Keratinocyte (primary cell): Measurements from ENCODE around the gene SRPK2. TPM values are rescaled to one million over a fixed set of nuclear protein-coding genes. Genes with fewer than 3 reads are reported as not detected.

Experiments used
- DNase-seq: peaks from one replicate; pipeline ENCODE4 v3.0.0-alpha.2; 2011; ENCODE audit warnings: low read depth, missing footprints, low spot score
- FAIRE-seq: peaks from 2 replicates; lab custom pipeline; 2011; peaks lifted over from hg19 to GRCh38; lab: Jason Lieb, UNC
- H2AFZ ChIP-seq: 2 replicates; pipeline ENCODE4 v1.6.0; 2012; ENCODE audit warnings: low read length, control low read depth, inconsistent platforms; ENCODE audit not compliant: control insufficient read depth
- H3K27ac ChIP-seq: 2 replicates; pipeline ENCODE4 v1.5.1; 2011; ENCODE audit warnings: low read length; ENCODE audit not compliant: control insufficient read depth, insufficient read depth
- H3K27me3 ChIP-seq: 3 replicates; pipeline ENCODE4 v1.6.0; 2011; ENCODE audit warnings: low read length; ENCODE audit not compliant: control insufficient read depth, insufficient read depth; ENCODE audit errors: extremely low read depth
- H3K36me3 ChIP-seq, 2 experiments: 2 replicates in 1 of 2; 3 replicates in 1 of 2; pipeline ENCODE4 v1.5.1; 2011; ENCODE audit warnings: low read length in 2 of 2, mild to moderate bottlenecking in 1 of 2; ENCODE audit not compliant: control insufficient read depth in 2 of 2, insufficient read depth in 2 of 2; ENCODE audit errors: extremely low read depth in 1 of 2
- H3K4me1 ChIP-seq: 3 replicates; pipeline ENCODE4 v1.5.1; 2011; ENCODE audit warnings: low read length; ENCODE audit not compliant: control insufficient read depth, insufficient read depth; ENCODE audit errors: extremely low read depth
- H3K4me2 ChIP-seq: 3 replicates; pipeline ENCODE4 v1.6.0; 2011; ENCODE audit warnings: low read depth, low read length; ENCODE audit not compliant: control insufficient read depth, insufficient read depth; ENCODE audit errors: extremely low read depth
- H3K4me3 ChIP-seq, 3 experiments: fragments of 200-600 bp in 1 of 3; sonication (generic) in 1 of 3; 2 replicates in 2 of 3; 3 replicates in 1 of 3; pipeline ENCODE4 v1.5.1; 2011 to 2016; ENCODE audit warnings: low read length in 3 of 3, mild to moderate bottlenecking in 3 of 3, control low read depth in 2 of 3, inconsistent platforms in 1 of 3, low read depth in 1 of 3, mixed read lengths in 1 of 3, mixed run types in 1 of 3, moderate library complexity in 1 of 3; ENCODE audit not compliant: control insufficient read depth in 2 of 3, insufficient read depth in 2 of 3; ENCODE audit errors: extremely low read depth in 1 of 3
- H3K79me2 ChIP-seq: 2 replicates; pipeline ENCODE4 v1.6.0; 2012; ENCODE audit warnings: low read length; ENCODE audit not compliant: control insufficient read depth, insufficient read depth
- H3K9ac ChIP-seq: 3 replicates; pipeline ENCODE4 v1.6.0; 2011; ENCODE audit warnings: low read length; ENCODE audit not compliant: control insufficient read depth, insufficient read depth; ENCODE audit errors: extremely low read depth
- H3K9me1 ChIP-seq: 3 replicates; pipeline ENCODE4 v1.6.0; 2011; ENCODE audit warnings: low read length; ENCODE audit not compliant: control insufficient read depth, insufficient read depth; ENCODE audit errors: extremely low read depth
- H3K9me3 ChIP-seq: 2 replicates; pipeline ENCODE4 v1.5.1; 2012; ENCODE audit warnings: low read depth, low read length; ENCODE audit not compliant: control insufficient read depth
- H4K20me1 ChIP-seq: 3 replicates; pipeline ENCODE4 v1.6.0; 2011; ENCODE audit warnings: low read length; ENCODE audit not compliant: control insufficient read depth, insufficient read depth; ENCODE audit errors: extremely low read depth
- EZH2 ChIP-seq: IDR thresholded peaks from one replicate; pipeline ENCODE4 v1.6.1; 2012; ENCODE audit warnings: inconsistent platforms, mild to moderate bottlenecking, low read length, moderate library complexity
- dilution Hi-C: fragments of 300-500 bp; cut with MboI; formaldehyde crosslinking; loops from one replicate; pipeline ENCODE4 v1.7.0; 2020; ENCODE audit warnings: low sequenced_read_pairs; ENCODE audit not compliant: extremely low pct_ligation_motif_present
- polyA plus RNA-seq, 5 experiments: library from polyadenylated mRNA; depleted of rRNA in 3 of 5; stranded (reverse) in 3 of 5; stranded (forward) in 1 of 5; unstranded in 1 of 5; fragments of >200 nt; gene quantifications; 1 replicate in 1 of 5; 2 replicates in 3 of 5; 3 replicates in 1 of 5; pipeline versions ENCODE4 v1.2.1 to v1.2.3, GENCODE V29; 2011 to 2012; ENCODE audit warnings: missing spikeins in 2 of 5, low read depth in 1 of 5, low replicate concordance in 1 of 5
- TF ChIP-seq, protein P1 (sequence below), 3 experiments: IDR thresholded peaks in 1 of 3; conservative IDR thresholded peaks in 1 of 3; optimal IDR thresholded peaks in 1 of 3; 2 replicates in 2 of 3; 3 replicates in 1 of 3; pipeline versions ENCODE3 to v1.5.1; 2011; ENCODE audit warnings: low read length in 3 of 3, mild to moderate bottlenecking in 3 of 3, moderate library complexity in 2 of 3, control low read depth in 1 of 3, inconsistent platforms in 1 of 3; ENCODE audit not compliant: insufficient read depth in 2 of 3; ENCODE audit errors: extremely low read depth in 1 of 3

The SRPK2 gene
- polyA plus RNA-seq, 1 donor (not counting 4 experiments of a cell fraction or from before 2014, with no cell fraction given), result 40.2 TPM

DNA sequence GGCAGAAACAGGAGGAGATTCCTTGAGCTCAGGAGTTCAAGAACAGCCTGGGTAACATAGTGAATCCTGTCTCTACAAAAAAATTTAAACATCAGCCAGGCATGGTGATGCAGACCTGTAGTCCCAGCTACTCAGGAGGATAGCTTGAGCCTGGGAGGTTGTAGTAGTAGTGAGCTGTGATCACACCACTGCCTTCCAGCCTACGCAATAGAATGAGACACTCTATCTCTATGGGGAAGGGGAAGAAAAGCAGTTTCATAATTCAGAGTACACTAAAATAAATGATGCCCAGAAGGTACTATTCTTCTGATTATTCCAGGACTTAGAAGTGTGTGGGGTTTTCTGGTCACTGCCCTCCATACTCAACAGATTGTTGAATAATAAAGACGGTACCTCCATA, 197.4 kb downstream of the SRPK2 start:
- H3K4me1 ChIP-seq, result peaks cover 20% of the 10 kb centered on the region
- no peak overlapping the region for H3K9ac ChIP-seq
- no peak overlapping the region for H3K27ac ChIP-seq
- TF ChIP-seq, protein P1, sequence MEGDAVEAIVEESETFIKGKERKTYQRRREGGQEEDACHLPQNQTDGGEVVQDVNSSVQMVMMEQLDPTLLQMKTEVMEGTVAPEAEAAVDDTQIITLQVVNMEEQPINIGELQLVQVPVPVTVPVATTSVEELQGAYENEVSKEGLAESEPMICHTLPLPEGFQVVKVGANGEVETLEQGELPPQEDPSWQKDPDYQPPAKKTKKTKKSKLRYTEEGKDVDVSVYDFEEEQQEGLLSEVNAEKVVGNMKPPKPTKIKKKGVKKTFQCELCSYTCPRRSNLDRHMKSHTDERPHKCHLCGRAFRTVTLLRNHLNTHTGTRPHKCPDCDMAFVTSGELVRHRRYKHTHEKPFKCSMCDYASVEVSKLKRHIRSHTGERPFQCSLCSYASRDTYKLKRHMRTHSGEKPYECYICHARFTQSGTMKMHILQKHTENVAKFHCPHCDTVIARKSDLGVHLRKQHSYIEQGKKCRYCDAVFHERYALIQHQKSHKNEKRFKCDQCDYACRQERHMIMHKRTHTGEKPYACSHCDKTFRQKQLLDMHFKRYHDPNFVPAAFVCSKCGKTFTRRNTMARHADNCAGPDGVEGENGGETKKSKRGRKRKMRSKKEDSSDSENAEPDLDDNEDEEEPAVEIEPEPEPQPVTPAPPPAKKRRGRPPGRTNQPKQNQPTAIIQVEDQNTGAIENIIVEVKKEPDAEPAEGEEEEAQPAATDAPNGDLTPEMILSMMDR (optimal IDR thresholded peaks at IDR 0.05 in 1 of 3, IDR thresholded peaks at IDR 0.05 in 1 of 3, conservative IDR thresholded peaks at IDR 0.05 in 1 of 3; ENCODE audit: extremely low read depth in 1 of 3, insufficient read depth in 2 of 3, low read length in 3 of 3), result no peak
- TF ChIP-seq EZH2, result no peak
- no peak overlapping the region for H2AFZ ChIP-seq
- dilution Hi-C loops, result no loop called here
- no peak overlapping the region for H3K4me2 ChIP-seq
- peaks cover 30% of the 10 kb centered on the region for H3K79me2 ChIP-seq
- H3K9me1 ChIP-seq, result no peaks in the 10 kb centered on the region
- peaks cover 0 to 3% of the 10 kb centered on the region in 2 experiments for H3K36me3 ChIP-seq
- DNase-seq (no peak), FAIRE-seq (no peak)
- no peaks in the 10 kb centered on the region for H3K27me3 ChIP-seq
- H4K20me1 ChIP-seq, result no peaks in the 10 kb centered on the region
- H3K4me3 ChIP-seq, result no peak overlapping the region
- H3K9me3 ChIP-seq, result no peaks in the 10 kb centered on the region

DNA sequence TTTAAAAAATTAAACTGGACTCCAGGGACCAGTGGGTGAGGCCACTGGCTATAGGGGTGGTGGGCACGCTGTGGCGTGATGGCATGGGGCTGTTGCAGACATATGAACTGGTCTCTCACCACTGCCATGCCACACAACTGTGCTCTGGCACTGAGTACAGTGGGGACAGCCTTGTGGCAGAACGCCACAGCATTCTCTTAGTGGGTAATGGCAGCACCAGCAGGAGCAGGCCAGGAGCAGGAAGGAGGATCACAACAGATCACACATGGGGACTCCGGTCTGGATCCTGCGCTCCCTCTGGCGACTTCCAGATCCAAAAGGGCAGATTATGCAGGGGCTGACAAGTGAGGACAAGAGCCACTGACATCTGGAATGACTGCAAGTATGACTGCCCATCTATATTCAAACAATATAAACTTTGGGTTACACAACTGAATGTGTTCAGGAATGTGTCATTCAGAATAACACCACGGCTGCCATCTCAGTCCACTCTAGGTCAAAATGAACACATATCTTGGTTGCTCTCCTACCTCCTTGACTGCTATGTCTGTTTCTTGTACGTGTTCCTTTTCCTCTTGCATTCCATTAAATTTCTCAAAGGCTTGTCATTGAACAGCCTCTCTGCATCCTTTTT, 198.7 kb downstream of the SRPK2 start:
- H4K20me1 ChIP-seq, result no peaks in the 10 kb centered on the region
- TF ChIP-seq, protein P1 (optimal IDR thresholded peaks at IDR 0.05 in 1 of 3, IDR thresholded peaks at IDR 0.05 in 1 of 3, conservative IDR thresholded peaks at IDR 0.05 in 1 of 3; ENCODE audit: extremely low read depth in 1 of 3, insufficient read depth in 2 of 3, low read length in 3 of 3), result no peak
- no peak for TF ChIP-seq EZH2
- H2AFZ ChIP-seq, result no peak overlapping the region
- dilution Hi-C loops, result no loop called here
- H3K4me3 ChIP-seq, result no peak overlapping the region
- H3K9me3 ChIP-seq, result no peaks in the 10 kb centered on the region
- no peaks in the 10 kb centered on the region for H3K27me3 ChIP-seq
- H3K79me2 ChIP-seq, result peaks cover 26% of the 10 kb centered on the region
- peaks cover 0 to 3% of the 10 kb centered on the region in 2 experiments for H3K36me3 ChIP-seq
- H3K4me2 ChIP-seq, result no peak overlapping the region
- H3K27ac ChIP-seq, result no peak overlapping the region
- peaks cover 27% of the 10 kb centered on the region for H3K4me1 ChIP-seq
- no peaks in the 10 kb centered on the region for H3K9me1 ChIP-seq
- no peak for DNase-seq
- no peak overlapping the region for H3K9ac ChIP-seq
- FAIRE-seq, result no peak
